ENCODE results near the gene KCNH6.

The KCNH6 gene, protein sequence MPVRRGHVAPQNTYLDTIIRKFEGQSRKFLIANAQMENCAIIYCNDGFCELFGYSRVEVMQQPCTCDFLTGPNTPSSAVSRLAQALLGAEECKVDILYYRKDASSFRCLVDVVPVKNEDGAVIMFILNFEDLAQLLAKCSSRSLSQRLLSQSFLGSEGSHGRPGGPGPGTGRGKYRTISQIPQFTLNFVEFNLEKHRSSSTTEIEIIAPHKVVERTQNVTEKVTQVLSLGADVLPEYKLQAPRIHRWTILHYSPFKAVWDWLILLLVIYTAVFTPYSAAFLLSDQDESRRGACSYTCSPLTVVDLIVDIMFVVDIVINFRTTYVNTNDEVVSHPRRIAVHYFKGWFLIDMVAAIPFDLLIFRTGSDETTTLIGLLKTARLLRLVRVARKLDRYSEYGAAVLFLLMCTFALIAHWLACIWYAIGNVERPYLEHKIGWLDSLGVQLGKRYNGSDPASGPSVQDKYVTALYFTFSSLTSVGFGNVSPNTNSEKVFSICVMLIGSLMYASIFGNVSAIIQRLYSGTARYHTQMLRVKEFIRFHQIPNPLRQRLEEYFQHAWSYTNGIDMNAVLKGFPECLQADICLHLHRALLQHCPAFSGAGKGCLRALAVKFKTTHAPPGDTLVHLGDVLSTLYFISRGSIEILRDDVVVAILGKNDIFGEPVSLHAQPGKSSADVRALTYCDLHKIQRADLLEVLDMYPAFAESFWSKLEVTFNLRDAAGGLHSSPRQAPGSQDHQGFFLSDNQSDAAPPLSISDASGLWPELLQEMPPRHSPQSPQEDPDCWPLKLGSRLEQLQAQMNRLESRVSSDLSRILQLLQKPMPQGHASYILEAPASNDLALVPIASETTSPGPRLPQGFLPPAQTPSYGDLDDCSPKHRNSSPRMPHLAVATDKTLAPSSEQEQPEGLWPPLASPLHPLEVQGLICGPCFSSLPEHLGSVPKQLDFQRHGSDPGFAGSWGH

DNA sequence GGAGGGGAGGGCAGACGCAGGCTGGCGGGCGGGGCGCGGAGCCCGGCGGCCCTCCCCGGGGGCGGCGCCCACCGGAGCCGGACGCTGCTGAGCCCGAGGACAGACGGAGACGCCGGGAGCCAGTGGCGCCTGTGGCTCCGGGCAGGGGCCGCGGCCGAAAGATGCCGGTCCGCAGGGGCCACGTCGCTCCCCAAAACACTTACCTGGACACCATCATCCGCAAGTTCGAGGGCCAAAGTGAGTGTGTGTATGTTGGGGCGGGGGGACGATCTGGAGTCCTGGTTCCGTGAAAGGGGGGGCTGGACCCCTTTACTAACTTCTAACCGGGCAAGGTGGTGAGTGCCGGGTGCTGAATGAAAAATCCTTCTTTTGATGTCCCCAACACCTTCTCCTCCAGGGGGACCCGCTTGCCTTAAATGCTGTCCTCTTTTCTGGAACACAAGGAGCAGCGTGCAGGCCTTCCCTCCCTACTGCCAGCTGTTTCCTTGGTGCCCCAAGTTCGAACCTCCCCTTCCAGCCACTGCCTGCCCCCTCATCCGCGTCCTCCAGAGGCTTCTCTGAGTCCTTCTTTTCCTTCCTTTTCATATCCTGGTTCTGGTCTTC is at the start of gene KCNH6:
Gene KCNH6, plus strand, starts transcription at position 106 of the 603 bp plus-strand sequence. Its CDS starts 56 bp downstream, at position 162.
- no peak for DNase-seq (ENCODE audit: low read depth in 2 of 2)

- DNase-seq (ENCODE audit: low read depth in 2 of 2) = no peak
Observed at GRCh38 chr17:63474174-63474573, 49.0 kb upstream of the KCNH6 start.

DNA sequence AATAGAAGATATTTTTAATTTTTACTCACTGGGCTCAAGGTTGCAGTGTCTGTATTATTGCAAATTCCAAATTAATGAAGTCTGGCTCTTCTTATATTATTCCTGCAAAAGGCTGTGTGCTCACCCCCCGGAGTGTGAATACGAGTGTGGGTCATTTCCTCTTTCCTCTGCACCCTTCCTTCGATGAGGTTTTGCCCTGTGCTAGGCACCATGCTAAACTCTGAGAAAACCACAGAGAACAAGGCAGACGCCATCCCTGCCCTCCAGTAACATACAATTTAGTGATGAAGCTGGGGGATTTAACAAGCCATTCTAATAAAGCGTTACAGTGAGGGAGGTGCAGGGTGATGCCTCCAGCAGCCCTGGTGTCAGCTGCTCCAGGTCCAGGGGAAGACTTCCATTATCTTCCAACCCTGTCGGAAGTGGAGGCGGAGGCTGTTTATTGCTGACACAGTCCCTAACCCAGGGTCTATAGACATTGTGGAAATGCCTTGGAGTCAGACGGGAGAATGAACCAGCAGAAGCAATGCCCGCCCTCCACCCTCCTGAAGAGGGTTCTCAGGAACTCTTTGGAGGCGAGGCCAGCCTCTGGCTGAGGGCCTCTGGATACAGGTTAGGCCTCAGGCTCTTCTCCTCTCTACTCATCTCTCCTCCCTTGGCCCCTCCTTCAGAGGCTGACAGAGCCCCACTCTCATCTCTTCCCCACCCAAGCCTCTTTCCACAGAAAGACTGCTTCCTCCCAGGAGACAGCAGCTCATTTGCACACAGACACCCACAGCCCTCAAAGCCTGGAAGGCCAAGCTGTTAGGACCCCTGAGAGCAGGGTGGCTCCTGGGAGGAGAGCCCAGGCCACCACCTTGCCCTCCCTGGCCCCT is 48.3 kb upstream of the KCNH6 start:
- no peak for DNase-seq (ENCODE audit: low read depth in 2 of 2)

DNA sequence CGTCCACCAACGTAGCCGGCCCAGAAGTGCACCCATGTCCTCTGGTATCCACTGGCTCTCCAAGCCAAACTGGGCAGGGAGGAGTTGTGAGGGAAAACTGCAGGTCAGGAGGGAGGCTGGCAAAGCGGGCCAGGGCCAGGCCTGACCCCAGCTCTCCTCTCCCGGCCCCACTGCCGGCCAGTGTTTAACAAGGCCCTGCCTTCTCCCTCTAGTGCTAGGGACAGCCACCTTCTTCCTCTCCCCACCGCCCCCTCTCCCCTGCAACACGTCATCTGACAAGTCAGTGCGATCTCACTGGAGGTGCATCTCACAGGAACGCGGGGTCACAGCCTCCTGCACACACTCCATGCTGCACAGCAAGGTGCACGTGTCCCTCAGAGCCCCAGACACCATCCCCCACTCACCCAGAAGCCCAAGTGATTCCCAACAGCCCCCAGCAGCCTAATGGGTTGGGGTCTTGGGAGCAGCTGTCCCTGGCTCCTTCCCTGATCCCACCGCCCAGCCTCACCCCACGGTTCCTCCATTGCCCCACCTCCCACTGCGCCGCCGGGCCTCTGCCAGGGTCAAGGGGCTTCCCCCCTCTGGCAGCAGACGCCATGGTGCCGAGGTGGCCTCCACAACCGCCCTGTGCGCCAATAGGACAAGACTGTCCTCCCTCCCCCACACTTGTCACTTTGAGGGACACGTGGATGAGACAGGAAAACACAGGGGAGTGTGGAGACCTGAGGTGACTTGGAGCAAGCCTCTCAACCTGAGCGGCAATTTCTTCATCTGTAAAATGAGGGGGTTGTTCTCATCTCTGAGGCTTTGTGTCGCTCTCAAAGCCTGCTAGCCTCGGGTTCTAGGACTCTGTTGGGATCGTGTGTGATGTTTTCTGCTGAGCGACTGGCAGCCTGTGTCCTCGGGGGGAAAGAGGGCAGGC is 47.4 kb upstream of the KCNH6 start:
- DNase-seq (ENCODE audit: low read depth in 2 of 2) = no peak

DNA sequence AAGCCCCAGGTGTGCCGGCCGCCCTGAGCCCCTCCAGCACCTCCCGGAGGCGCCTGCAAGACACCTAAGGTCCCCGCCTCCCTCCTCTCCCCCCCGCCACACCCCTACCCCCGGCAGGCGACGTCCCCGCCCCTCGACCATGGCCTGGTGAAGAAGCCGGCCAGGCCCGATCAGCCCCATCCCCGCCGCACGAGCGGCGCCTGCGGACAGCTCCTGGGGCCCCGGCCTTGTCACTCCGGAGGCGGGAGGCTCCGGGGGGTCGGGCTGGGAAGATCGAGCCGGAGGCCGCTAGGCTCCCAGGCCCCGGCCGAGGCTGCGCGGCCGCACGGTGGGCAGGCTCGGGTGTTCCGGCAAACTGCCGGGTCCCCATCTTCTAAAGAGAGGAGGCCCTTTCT is 46.7 kb upstream of the KCNH6 start:
- DNase-seq (ENCODE audit: low read depth in 2 of 2) = no peak

DNA sequence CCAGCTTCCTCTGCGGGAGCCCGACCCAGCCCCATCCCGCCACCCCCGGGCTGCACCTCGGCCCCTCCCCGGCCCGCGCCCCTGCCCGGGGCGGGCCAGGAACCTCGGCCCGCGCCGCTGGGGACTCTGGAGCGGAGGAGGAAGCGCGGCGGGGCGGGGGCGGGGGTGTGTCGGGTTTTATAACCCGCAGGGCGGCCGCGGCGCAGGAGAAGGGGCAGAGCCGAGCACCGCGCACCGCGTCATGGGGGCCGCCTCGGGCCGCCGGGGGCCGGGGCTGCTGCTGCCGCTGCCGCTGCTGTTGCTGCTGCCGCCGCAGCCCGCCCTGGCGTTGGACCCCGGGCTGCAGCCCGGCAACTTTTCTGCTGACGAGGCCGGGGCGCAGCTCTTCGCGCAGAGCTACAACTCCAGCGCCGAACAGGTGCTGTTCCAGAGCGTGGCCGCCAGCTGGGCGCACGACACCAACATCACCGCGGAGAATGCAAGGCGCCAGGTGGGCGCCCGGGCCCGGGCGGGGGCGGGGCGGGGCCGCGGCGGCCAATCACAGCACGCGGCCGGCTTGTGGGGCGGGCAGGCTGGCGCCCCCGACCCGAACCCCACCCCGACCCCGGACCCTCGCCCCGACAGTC is 46.2 kb upstream of the KCNH6 start, which contains the start of gene ACE:
Gene ACE, plus strand, starts transcription at position 208 of the 626 bp plus-strand sequence. Its CDS starts 34 bp downstream, at position 242.
- DNase-seq (ENCODE audit: low read depth in 2 of 2) = no peak

DNA sequence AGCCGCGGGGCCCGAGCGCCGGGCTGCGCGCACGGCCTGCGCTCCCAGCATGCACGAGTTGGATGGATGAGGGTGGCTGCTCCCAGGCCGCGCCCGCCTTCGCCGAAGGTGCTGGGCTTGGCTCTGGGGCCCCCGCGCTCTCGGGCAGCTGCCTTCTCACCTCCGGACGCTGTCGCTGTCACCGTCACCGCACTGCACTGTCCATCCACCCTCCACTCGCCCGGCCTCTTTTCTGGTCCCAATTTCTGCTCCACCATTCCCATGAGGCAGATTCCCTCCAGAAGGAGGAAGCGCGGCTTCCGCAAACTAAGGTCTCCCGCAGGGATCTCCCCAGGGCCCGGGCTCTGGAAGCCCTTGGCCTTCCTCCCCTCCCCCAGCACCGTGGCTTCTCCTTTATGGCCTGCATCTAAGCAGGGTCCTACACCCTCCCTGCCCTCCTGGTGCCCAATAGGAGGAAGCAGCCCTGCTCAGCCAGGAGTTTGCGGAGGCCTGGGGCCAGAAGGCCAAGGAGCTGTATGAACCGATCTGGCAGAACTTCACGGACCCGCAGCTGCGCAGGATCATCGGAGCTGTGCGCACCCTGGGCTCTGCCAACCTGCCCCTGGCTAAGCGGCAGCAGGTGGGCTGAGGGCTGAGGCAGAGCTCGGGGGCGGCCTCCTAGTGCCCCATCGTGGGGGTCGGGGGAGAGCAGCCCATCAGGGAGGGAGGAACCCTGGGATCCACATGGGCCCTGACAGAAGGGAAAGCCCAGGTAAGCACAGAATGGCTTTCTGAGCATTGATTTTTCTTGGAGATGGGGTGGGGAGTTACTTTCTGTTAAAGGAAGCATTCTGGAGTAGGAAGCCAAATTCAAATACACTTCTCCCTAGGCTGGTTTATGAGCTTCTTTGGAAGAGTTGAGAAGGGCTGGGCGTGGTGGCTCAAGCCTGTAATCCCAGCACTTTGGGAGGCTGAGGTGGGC is 45.4 kb upstream of the KCNH6 start:
- no peak for DNase-seq (ENCODE audit: low read depth in 2 of 2)

- peak; percentile 70 to 74 for DNase-seq (ENCODE audit: low read depth in 2 of 2)
Observed at GRCh38 chr17:63478814-63479494, 44.2 kb upstream of the KCNH6 start.

- no peak for DNase-seq (ENCODE audit: low read depth in 2 of 2)
Observed at GRCh38 chr17:63479495-63480184, 43.5 kb upstream of the KCNH6 start.

GRCh38 chr17:63480192-63480784 is 42.9 kb upstream of the KCNH6 start:
- no peak for DNase-seq (ENCODE audit: low read depth in 2 of 2)

GRCh38 chr17:63480826-63481487 is 42.2 kb upstream of the KCNH6 start:
- no peak for DNase-seq (ENCODE audit: low read depth in 2 of 2)

DNA sequence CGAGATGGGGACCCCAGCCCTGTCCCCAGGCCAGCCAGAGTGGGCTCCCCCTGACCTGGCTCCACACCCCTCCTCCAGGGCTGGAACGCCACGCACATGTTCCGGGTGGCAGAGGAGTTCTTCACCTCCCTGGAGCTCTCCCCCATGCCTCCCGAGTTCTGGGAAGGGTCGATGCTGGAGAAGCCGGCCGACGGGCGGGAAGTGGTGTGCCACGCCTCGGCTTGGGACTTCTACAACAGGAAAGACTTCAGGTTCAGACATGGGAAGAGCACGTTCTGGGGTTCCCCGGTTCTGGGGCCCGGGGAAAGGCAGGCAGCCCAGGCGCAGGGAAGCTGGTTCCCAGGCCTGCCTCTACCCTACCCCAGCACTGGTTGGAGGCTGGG is 41.7 kb upstream of the KCNH6 start:
- no peak for DNase-seq (ENCODE audit: low read depth in 2 of 2)

DNA sequence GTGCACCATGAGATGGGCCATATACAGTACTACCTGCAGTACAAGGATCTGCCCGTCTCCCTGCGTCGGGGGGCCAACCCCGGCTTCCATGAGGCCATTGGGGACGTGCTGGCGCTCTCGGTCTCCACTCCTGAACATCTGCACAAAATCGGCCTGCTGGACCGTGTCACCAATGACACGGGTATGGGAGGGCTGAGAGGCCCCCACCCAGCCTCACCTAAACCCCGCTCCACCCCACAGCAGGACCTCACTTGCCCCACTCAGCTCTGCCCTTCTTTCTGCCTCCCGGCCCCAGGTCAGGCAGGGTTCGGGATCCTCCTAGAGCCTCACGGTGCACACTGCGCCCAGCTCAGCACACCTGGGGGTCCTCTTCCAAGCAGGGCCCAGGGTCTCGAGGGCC is 40.6 kb upstream of the KCNH6 start:
- DNase-seq (ENCODE audit: low read depth in 2 of 2) = no peak

GRCh38 chr17:63483038-63483437 is 40.1 kb upstream of the KCNH6 start:
- DNase-seq (ENCODE audit: low read depth in 2 of 2) = no peak

GRCh38 chr17:63483655-63484575 is 39.2 kb upstream of the KCNH6 start:
- DNase-seq (ENCODE audit: low read depth in 2 of 2) = no peak

Data from fibroblast of skin of left quadriceps (primary cell).